CD14-positive monocyte (primary cell): Measurements from ENCODE around the gene GRM5. TPM values are rescaled to one million over a fixed set of nuclear protein-coding genes. Genes with fewer than 3 reads are reported as not detected.

ENCODE experiments used
- DNase-seq, 3 donors: peaks; one replicate each; pipeline ENCODE4 v3.0.0-alpha.2; 2011 to 2022
- H2AFZ ChIP-seq: 2 replicates; pipeline ENCODE4 v1.6.0; 2012; ENCODE audit warnings: mild to moderate bottlenecking, low read depth, low read length, inconsistent platforms; ENCODE audit not compliant: insufficient read depth, poor library complexity, severe bottlenecking
- H3K27ac ChIP-seq, 2 donors: 1 replicate in 1 of 2; 2 replicates in 1 of 2; pipeline ENCODE4 v1.5.1; 2012 to 2013; ENCODE audit warnings: low read length in 2 of 2, control low read depth in 1 of 2, inconsistent platforms in 1 of 2, low read depth in 1 of 2, mild to moderate bottlenecking in 1 of 2
- H3K27me3 ChIP-seq, 2 donors: one replicate each; pipeline versions ENCODE4 v1.6.0 to v1.6.1; 2011 to 2013; ENCODE audit warnings: low read length in 2 of 2; ENCODE audit not compliant: control insufficient read depth in 2 of 2, insufficient read depth in 2 of 2
- H3K36me3 ChIP-seq, 2 donors: replicated peaks in 1 of 2; 1 replicate in 1 of 2; 2 replicates in 1 of 2; pipeline versions ENCODE4 v1.5.1 to v1.6.1; 2012 to 2013; ENCODE audit warnings: low read length in 2 of 2, control low read depth in 1 of 2, inconsistent platforms in 1 of 2, mild to moderate bottlenecking in 1 of 2; ENCODE audit not compliant: insufficient read depth in 2 of 2, control insufficient read depth in 1 of 2
- H3K4me1 ChIP-seq, 2 donors: 1 replicate in 1 of 2; 2 replicates in 1 of 2; pipeline versions ENCODE4 v1.5.1 to v1.6.1; 2012 to 2013; ENCODE audit warnings: low read length in 2 of 2, control low read depth in 1 of 2, inconsistent platforms in 1 of 2, mild to moderate bottlenecking in 1 of 2, moderate library complexity in 1 of 2; ENCODE audit not compliant: insufficient read depth in 2 of 2, control insufficient read depth in 1 of 2
- H3K4me2 ChIP-seq: replicated peaks from 2 replicates; pipeline ENCODE3; 2012; ENCODE audit warnings: low read length, moderate library complexity, mild to moderate bottlenecking; ENCODE audit not compliant: poor library complexity, severe bottlenecking; ENCODE audit errors: extremely low read depth
- H3K4me3 ChIP-seq, 3 experiments: fragments of 200-600 bp in 1 of 3; sonication (generic) in 1 of 3; replicated peaks in 1 of 3; 1 replicate in 2 of 3; 2 replicates in 1 of 3; pipeline ENCODE4 v1.5.1; 2011 to 2013; ENCODE audit warnings: low read length in 3 of 3, mild to moderate bottlenecking in 3 of 3, control low read depth in 2 of 3, low read depth in 2 of 3, inconsistent platforms in 1 of 3, moderate library complexity in 1 of 3
- H3K79me2 ChIP-seq: 2 replicates; pipeline ENCODE4 v1.6.0; 2012; ENCODE audit warnings: mild to moderate bottlenecking, control low read depth, inconsistent platforms, low read length, moderate library complexity; ENCODE audit not compliant: insufficient read depth
- H3K9ac ChIP-seq: 2 replicates; pipeline ENCODE4 v1.6.0; 2017; ENCODE audit warnings: low read length, mild to moderate bottlenecking; ENCODE audit not compliant: insufficient read depth, poor library complexity, severe bottlenecking
- H3K9me3 ChIP-seq, 2 donors: replicated peaks in 1 of 2; 1 replicate in 1 of 2; 2 replicates in 1 of 2; pipeline versions ENCODE4 v1.5.1 to v1.6.1; 2012 to 2013; ENCODE audit warnings: low read length in 2 of 2, control low read depth in 1 of 2; ENCODE audit not compliant: control insufficient read depth in 1 of 2, insufficient read depth in 1 of 2
- H4K20me1 ChIP-seq: 2 replicates; pipeline ENCODE4 v1.6.0; 2012; ENCODE audit warnings: mild to moderate bottlenecking, low read length, control low read depth, moderate library complexity; ENCODE audit not compliant: insufficient read depth
- H3K27ac Mint-ChIP-seq, 7 donors: one replicate each; pipeline ENCODE4 v1.8.0; 2020; ENCODE audit warnings: mild to moderate bottlenecking in 7 of 7, mixed read lengths in 7 of 7, moderate library complexity in 6 of 7, inconsistent platforms in 2 of 7
- H3K27me3 Mint-ChIP-seq, 3 donors: one replicate each; pipeline ENCODE4 v1.8.0; 2021 to 2022; ENCODE audit warnings: low read depth in 3 of 3, mild to moderate bottlenecking in 3 of 3, mixed read lengths in 3 of 3, moderate library complexity in 3 of 3, inconsistent platforms in 1 of 3
- H3K36me3 Mint-ChIP-seq, 2 donors: one replicate each; pipeline ENCODE4 v1.8.0; 2020; ENCODE audit warnings: mixed read lengths in 2 of 2, inconsistent platforms in 1 of 2, mild to moderate bottlenecking in 1 of 2
- H3K4me1 Mint-ChIP-seq: one replicate; pipeline ENCODE4 v1.8.0; 2020; ENCODE audit warnings: mild to moderate bottlenecking, mixed read lengths
- H3K4me3 Mint-ChIP-seq, 2 donors: one replicate each; pipeline ENCODE4 v1.8.0; 2020; ENCODE audit warnings: mild to moderate bottlenecking in 2 of 2, mixed read lengths in 2 of 2, moderate library complexity in 1 of 2
- H3K9me3 Mint-ChIP-seq, 7 donors: one replicate each; pipeline ENCODE4 v1.8.0; 2020 to 2022; ENCODE audit warnings: mixed read lengths in 7 of 7, mild to moderate bottlenecking in 6 of 7, moderate library complexity in 6 of 7, inconsistent platforms in 2 of 7
- WGBS: methylation state at CpG from one replicate; pipeline ENCODE4 v1.1.5; 2013; ENCODE audit warnings: missing lambda C conversion rate; ENCODE audit not compliant: insufficient coverage; 5-methylcytosine and 5-hydroxymethylcytosine counted together
- intact Hi-C, 2 donors: fragments of 100-400 bp; cut with micrococcal nuclease; formaldehyde crosslinking; loops; one replicate each; pipeline versions ENCODE4 v1.15.0 to v1.15.1; 2023
- polyA plus RNA-seq, 3 donors: library from polyadenylated mRNA; depleted of rRNA in 1 of 3; unstranded in 2 of 3; stranded (reverse) in 1 of 3; fragments of 300-500 nt in 2 of 3; fragments of >200 nt in 1 of 3; fragmentation: Illumina TruSeq in 2 of 3; gene quantifications; 1 replicate in 2 of 3; 2 replicates in 1 of 3; pipeline ENCODE4 v1.2.3, GENCODE V29; 2012 to 2021
- TF ChIP-seq, protein P1 (sequence below): fragments of 200-600 bp; IDR thresholded peaks from one replicate; pipeline ENCODE4 v1.8.0; 2022; ENCODE audit warnings: antibody characterized with exemption, mild to moderate bottlenecking

The GRM5 gene
- polyA plus RNA-seq, 3 donors = not detected

DNA sequence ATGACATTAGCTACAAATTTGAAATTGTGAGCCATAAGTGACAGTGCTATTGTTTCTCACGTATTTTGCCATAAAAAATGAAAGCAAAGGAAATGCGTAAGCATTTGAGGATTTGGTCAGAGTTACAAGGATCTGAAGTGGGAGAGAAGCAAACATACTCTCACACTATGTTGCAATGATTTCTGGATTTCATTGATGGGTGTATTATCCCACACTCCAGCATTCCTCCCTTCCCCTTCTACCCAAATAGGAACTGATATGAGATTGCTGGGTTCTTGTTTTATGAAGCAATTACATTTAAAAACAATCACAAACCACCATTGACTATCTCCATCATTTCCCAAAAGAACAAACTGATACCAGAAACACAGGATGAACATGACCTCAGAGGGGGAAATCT lies 414.2 kb downstream of the GRM5 start:
- intact Hi-C loops = no loop called here
- peaks cover 0 to 2% (median 1%) of the 10 kb centered on the region in 3 donors for H3K27me3 Mint-ChIP-seq
- no peak overlapping the region for H2AFZ ChIP-seq

DNA sequence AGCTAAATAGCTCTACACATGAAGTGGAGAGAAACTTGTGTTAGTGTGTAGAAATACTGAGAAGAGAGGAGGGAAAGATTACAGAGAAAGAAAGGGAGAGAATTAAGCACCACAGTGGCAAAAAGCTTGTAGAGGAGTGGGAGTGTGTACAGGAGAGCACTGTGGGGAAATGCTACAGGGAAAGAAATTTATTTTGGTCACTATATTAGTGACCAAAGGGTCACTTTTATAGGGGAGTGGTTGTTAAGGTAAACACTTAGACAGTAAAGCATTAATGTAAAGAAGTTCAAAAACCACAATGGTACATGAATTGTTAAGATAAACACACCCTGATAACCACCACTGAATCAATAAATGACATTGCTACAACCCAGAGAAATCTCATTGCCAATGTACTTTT lies 421.1 kb downstream of the GRM5 start:
- Mint-ChIP-seq H3K36me3 (no peaks in the 10 kb centered on the region), H3K27ac (no peak overlapping the region), H3K9me3 (peaks cover 0 to 9% (median 0%) of the 10 kb centered on the region in 7 donors), H3K4me3 (no peak overlapping the region), H3K27me3 (peaks cover 0 to 3% (median 0%) of the 10 kb centered on the region in 3 donors), H3K4me1 (no peaks in the 10 kb centered on the region)
- Histone ChIP-seq H2AFZ (no peak overlapping the region), H3K27ac (no peak overlapping the region), H3K27me3 (no peaks in the 10 kb centered on the region), H3K4me3 (no peak overlapping the region), H3K9ac (no peak overlapping the region), H3K9me3 (peaks cover 0 to 11% of the 10 kb centered on the region in 2 donors), H4K20me1 (no peaks in the 10 kb centered on the region), H3K79me2 (no peaks in the 10 kb centered on the region), H3K4me1 (no peaks in the 10 kb centered on the region), H3K36me3 (no peaks in the 10 kb centered on the region), H3K4me2 (no peak overlapping the region)
- intact Hi-C loops = no loop called here
- TF ChIP-seq, protein P1, sequence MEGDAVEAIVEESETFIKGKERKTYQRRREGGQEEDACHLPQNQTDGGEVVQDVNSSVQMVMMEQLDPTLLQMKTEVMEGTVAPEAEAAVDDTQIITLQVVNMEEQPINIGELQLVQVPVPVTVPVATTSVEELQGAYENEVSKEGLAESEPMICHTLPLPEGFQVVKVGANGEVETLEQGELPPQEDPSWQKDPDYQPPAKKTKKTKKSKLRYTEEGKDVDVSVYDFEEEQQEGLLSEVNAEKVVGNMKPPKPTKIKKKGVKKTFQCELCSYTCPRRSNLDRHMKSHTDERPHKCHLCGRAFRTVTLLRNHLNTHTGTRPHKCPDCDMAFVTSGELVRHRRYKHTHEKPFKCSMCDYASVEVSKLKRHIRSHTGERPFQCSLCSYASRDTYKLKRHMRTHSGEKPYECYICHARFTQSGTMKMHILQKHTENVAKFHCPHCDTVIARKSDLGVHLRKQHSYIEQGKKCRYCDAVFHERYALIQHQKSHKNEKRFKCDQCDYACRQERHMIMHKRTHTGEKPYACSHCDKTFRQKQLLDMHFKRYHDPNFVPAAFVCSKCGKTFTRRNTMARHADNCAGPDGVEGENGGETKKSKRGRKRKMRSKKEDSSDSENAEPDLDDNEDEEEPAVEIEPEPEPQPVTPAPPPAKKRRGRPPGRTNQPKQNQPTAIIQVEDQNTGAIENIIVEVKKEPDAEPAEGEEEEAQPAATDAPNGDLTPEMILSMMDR = no peak
- no peak for DNase-seq

More for the DNA sequence above, 414.2 kb downstream of the GRM5 start:
- WGBS = no CpG with 5 or more reads among the region's 2 CpGs
- Mint-ChIP-seq H3K36me3 (no peaks in the 10 kb centered on the region), H3K4me1 (no peaks in the 10 kb centered on the region), H3K4me3 (no peak overlapping the region), H3K27ac (no peak overlapping the region), H3K9me3 (peaks cover 0 to 2% (median 0%) of the 10 kb centered on the region in 7 donors)
- H3K9me3 ChIP-seq = no peaks in the 10 kb centered on the region
- no peak overlapping the region for H3K9ac ChIP-seq
- DNase-seq = no peak
- no peaks in the 10 kb centered on the region for H3K79me2 ChIP-seq
- no peaks in the 10 kb centered on the region for H3K27me3 ChIP-seq
- no peak overlapping the region for H3K4me2 ChIP-seq
- H3K4me1 ChIP-seq = no peaks in the 10 kb centered on the region
- H3K4me3 ChIP-seq = no peak overlapping the region
- no peaks in the 10 kb centered on the region for H3K36me3 ChIP-seq
- H3K27ac ChIP-seq = no peak overlapping the region
- TF ChIP-seq, protein P1 = no peak
- no peaks in the 10 kb centered on the region for H4K20me1 ChIP-seq
